GM18511 (cell line): Measurements from ENCODE around the gene B4GALNT1.

Source experiments
- ATAC-seq: cut with Tn5 transposase; IDR thresholded peaks from one replicate; pipeline ENCODE4 v1.9.1; 2021; ENCODE audit warnings: mild to moderate bottlenecking, moderate library complexity; ENCODE audit not compliant: unreplicated experiment

The B4GALNT1 gene

GRCh38 chr12:57609781-57610553 lies 23.0 kb downstream of the B4GALNT1 start:
- ATAC-seq, result no peak

- ATAC-seq, result no peak
Measured at GRCh38 chr12:57609101-57609780, 23.8 kb downstream of the B4GALNT1 start.

DNA sequence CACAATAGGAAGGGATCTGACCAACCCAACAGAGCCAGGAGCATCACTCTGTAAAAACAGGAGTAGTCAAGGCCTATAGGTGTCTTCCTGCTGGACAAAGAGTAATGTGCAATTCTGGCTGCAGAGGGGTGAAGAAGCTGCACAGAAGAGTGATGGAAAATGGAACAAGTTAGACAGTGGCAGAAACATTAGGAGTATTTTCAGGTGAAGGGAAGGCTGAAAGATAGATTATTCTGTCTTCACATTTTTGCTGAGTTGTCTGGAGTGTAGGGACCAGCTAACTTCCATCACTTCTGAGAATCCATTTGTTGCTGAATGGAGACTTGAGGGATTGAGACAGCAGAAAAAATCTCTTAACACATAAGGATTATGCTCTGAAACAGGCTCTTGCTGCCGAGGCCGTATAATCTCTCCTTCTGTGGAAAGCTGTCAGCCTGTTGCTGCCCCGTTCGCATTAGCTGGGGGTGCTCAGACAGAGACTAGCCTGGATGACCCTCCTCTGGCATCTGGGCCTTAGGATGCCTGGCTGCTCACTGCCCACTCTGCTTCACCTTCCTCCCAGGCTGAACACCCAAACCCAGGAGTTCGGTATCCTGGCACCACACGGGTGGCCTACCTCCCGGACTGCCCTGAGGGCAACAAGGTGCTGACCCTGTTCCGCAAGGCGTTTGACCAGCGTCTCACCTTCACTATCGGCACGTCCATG lies 24.9 kb downstream of the B4GALNT1 start:
- no peak for ATAC-seq

- no peak for ATAC-seq
Measured at GRCh38 chr12:57606821-57607220, 26.2 kb downstream of the B4GALNT1 start.

- ATAC-seq, result no peak
Measured at GRCh38 chr12:57606399-57606798, 26.6 kb downstream of the B4GALNT1 start.

DNA sequence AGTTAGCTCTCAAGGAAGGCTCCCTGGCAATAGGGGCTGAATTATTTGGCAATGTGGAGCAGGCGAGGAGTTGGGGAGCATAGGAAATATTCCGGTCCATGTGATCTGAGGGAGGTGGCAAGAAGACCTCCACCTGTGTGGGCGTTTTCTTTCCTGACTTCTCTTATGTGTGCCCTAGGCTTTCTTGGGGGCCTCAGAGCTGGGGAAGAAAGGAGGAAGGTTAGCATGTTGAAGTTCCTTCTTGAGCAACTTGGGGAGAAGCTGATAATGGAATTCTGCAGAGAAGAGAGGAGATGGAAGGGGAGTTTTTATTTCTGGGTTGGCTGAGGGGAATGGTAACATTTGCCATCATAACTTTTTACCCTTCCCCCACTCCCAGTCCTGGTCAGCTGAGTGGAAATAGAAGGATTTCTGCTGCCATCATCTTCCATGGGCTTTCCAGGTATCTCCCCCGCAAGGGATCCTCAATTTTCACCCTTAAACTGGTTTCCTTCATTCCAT lies 27.1 kb downstream of the B4GALNT1 start:
- no peak for ATAC-seq

DNA sequence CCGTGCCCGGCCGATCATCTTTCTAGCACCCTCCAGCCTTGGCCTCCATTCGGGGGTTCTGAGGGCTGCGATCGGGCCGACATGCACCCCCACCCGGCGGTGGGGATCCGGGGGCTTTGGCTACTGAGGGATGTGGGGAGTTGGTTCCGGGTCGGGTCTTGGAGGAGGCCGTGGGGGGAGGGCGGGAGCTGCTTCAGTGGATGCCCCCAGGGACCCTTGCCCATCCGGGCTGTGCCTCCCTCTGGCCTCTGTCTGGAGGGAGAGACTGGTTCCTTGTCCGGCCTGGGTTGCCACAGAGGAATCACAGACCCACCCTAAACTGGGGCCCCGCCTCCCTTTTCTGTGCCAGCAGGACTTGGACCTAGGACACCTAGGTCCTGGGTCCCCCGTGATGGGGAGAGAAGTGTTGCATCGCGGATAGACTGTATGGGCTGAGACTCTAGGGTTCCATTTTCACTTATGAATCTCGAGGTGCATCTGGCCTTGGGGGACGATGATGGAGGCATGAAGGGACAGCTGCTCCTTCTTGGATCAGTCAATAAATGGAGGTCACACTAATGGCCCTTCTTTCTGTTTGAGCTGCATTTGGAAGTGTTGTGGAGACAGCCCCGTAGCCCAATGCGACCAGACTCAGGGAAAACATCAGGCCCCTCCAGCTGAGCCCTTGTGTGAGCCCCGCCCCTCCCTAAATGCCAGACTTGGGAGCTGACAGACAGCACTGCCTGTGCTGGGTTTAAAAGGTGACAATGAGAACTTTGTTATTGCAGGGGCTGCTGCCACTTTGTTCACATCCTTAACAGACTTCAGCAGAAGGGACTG lies 27.8 kb downstream of the B4GALNT1 start:
- peak; percentile 42 for ATAC-seq

GRCh38 chr12:57604454-57604991 lies 28.5 kb downstream of the B4GALNT1 start, which contains the start of gene DTX3:
TSS of gene DTX3 (plus strand) at chr12:57604824. CDS start at chr12:57606518, 1,694 bp downstream.
- peak; percentile 78 for ATAC-seq

GRCh38 chr12:57603815-57604453 lies 29.1 kb downstream of the B4GALNT1 start:
- no peak for ATAC-seq

DNA sequence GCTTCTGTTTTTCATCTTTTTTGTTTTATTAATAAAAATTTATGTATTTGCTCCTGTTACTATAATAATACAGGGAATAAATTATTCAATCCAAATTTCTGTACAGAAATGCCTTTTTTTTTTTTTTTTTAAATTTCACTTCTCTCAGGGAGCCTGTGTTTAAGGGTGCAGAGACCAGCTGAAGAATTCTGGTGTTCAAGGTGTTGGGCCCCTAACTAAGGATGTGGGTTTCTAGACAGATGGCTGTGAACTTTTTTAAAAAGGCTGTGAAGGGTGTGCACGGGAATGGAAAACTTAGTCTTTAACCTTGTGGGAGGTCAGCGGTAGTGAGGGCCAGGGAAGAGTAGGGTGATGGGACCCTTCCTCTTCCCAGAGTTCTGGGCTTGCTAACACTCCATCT lies 29.7 kb downstream of the B4GALNT1 start:
- no peak for ATAC-seq

- ATAC-seq, result no peak
Measured at GRCh38 chr12:57602544-57602943, 30.5 kb downstream of the B4GALNT1 start.

DNA sequence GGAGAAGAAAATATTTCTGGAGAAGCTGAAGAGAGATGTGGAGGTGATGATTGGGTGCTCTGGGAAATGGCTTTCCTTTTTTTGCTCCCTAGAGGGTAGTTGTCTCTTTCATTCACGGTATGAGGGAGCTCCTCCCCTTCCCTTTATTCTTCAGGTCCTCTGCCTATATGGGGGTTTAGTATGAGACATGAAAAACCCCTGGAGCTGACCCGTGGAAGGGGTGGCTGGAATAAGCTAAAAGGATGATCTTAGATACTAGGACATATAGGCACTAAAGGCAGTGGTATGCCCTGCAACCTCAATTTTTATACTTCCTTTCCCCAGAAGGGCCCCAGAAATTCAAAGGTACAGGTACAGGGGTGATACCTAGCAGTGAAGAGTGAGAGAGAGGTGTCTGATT lies 32.6 kb downstream of the B4GALNT1 start:
- no peak for ATAC-seq

- ATAC-seq, result no peak
Measured at GRCh38 chr12:57593187-57593586, 39.8 kb downstream of the B4GALNT1 start.

DNA sequence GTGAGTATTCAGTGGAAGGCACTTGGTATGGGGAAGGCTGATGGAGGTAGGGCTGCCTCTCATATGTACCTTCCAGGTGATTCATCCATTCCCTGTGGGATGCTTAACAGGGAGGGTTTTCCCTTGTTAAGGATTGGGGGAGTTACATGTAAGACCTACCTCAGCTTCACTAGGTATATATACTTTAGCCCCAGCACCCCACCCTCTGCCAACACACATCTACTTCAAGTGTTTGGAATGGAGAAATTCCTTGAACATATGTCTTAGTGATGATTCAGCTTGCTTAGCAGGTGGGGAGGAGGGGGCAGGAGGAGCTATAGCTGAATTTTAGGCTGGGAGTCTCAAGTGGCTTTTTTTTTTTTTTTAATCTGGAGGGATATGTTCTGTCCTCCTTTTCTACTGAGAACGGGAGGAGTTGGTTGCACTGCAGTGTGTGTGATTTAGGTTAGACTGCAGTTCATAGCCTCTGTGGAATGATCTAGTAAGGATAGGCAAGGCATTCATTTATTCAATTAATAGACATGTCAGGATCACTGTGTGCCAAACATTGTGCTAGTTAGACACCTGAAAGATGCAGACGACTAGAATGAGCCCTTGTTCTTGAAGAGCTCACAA lies 40.3 kb downstream of the B4GALNT1 start:
- ATAC-seq, result no peak

- ATAC-seq, result no peak
Measured at GRCh38 chr12:57591782-57592325, 41.1 kb downstream of the B4GALNT1 start.

- peak; percentile 97 for ATAC-seq
Measured at GRCh38 chr12:57590864-57591781, 41.9 kb downstream of the B4GALNT1 start, which contains the start of gene PIP4K2C. TSS of gene PIP4K2C (plus strand) at chr12:57591192. CDS start at chr12:57591290, 98 bp downstream.

DNA sequence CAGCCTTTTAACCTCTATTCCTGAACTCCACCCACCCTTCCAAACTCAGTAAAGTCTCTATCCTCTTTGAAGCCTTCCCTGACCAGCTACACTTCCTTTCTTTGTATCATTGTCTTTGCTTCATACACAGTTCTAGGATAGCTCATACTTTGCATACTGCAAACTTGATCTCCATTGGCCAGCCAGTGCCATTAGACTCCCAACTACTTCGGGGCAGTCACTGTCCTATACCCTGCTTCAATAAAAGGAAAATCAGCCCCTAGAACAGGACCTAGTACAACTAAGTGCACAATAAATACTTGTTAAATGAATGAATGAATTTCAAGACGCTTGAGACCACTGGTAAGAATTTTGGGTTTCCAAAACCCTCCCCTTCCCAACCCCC lies 42.5 kb downstream of the B4GALNT1 start:
- ATAC-seq, result peak; percentile 3
